Stimulated activated CD4-positive, alpha-beta T cell treated with anti-CD3 and anti-CD28 coated beads, Interleukin-1b, Interleukin-23, amount 100 ng/mL, for 24 hours (primary cell): ENCODE data around the gene BPIFB6.
"Not testable (repeated sequence)": the region's sequence is repeated elsewhere in the genome, so short reads cannot be mapped to it uniquely, and the experiment has no call there.

Experiments
- DNase-seq, 4 experiments: peaks; one replicate each; pipeline ENCODE4 v3.0.0-alpha.2; 2020; ENCODE audit warnings: low read depth in 4 of 4, low spot score in 1 of 4

BPIFB6 gene

GRCh38 chr20:33027769-33028751, 3.4 kb upstream of the BPIFB6 start:
- no peak for DNase-seq

GRCh38 chr20:33028875-33029274, 2.6 kb upstream of the BPIFB6 start:
- no peak for DNase-seq

GRCh38 chr20:33030076-33030475, 1.4 kb upstream of the BPIFB6 start:
- DNase-seq = no peak

DNA sequence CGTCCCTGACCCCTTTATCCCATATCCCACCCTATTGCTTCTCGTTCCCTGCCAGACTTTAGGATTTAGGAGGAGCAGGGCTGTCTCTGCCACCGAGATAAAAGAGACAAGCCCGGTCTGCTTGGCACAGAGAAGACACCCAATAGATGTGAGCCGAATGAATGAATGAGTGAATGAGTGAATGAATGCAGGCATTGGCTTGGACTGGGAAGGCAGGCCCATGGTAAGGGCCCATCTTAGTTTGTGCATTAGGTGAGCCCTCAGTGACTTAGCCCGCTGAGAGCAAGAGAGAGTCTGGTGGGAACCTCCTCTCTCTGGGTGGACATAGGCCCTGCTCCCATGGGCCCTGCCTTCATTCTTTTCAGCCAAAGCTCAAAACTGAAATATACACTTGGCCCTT, 879 bp upstream of the BPIFB6 start:
- DNase-seq = no peak

GRCh38 chr20:33032555-33032954, 1.1 kb downstream of the BPIFB6 start:
- DNase-seq = no peak

- DNase-seq = no peak
These were observed 1.9 kb downstream of the BPIFB6 start for GRCh38 chr20:33033381-33033780.

- DNase-seq = no peak
These were observed 2.7 kb downstream of the BPIFB6 start for GRCh38 chr20:33034115-33034514.

GRCh38 chr20:33034901-33035492, 3.5 kb downstream of the BPIFB6 start:
- DNase-seq = no peak

DNA sequence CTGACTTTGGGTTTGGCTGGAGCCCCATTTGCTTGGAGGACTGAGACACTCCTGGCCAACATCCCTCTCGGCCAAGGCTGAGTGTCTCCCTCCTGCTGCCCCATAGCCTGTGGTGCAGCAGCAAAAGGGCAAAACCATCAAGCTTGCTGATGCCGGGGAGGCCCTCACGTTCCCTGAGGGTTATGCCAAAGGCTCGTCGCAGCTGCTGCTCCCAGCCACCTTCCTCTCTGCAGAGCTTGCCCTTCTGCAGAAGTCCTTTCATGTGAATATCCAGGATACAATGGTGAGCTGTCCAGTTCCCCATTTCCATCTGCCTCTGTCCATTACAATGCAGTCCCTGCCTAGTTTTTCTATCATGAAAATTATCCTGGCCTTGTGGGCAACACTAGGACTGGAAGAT, 6.0 kb downstream of the BPIFB6 start:
- no peak for DNase-seq

- no peak for DNase-seq
These were observed 6.8 kb downstream of the BPIFB6 start for GRCh38 chr20:33038243-33038642.

- DNase-seq = no peak
These were observed 11.0 kb downstream of the BPIFB6 start for GRCh38 chr20:33042430-33042829.

- DNase-seq = no peak
These were observed 11.7 kb downstream of the BPIFB6 start for GRCh38 chr20:33042983-33043730.

- no peak for DNase-seq
These were observed 12.3 kb downstream of the BPIFB6 start for GRCh38 chr20:33043731-33044181.

GRCh38 chr20:33045129-33045721, 13.8 kb downstream of the BPIFB6 start:
- DNase-seq = not testable (repeated sequence)

- no peak for DNase-seq
These were observed 15.0 kb downstream of the BPIFB6 start for GRCh38 chr20:33046412-33046811.

DNA sequence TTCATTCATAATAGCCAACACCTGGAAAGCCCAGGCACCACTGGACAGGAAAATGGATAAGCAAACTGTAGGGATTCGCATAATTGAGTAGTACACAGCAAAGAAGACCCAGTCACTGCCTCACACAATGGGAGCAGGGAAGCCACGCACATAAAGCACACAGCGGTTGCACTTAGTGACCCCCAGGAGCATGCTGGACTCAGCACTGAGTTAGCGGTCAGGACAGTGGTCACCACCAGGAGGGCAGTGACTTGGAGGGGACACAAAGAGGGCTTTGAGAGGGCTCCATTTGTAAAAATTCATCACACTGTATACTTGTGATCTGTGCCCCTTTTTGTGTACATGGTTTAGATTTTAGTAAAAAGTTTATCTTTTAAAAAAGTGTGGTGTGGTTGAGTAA, 19.9 kb downstream of the BPIFB6 start:
- DNase-seq = no peak

- DNase-seq = no peak
These were observed 22.1 kb downstream of the BPIFB6 start, which contains the start of gene BPIFB3 for GRCh38 chr20:33053291-33054106. Gene BPIFB3, plus strand, starts transcription at chr20:33053903. Its CDS starts 1,533 bp downstream, at chr20:33055436.

- no peak for DNase-seq
These were observed 22.9 kb downstream of the BPIFB6 start for GRCh38 chr20:33054381-33054780.

GRCh38 chr20:33054791-33055190, 23.3 kb downstream of the BPIFB6 start:
- no peak for DNase-seq

- DNase-seq = no peak
These were observed 27.7 kb downstream of the BPIFB6 start for GRCh38 chr20:33059136-33059535.
